DMS153 treated with DMSO at 0.1 percent for 48 hours (cell line): ENCODE data around the gene IGFALS.

ENCODE experiments used
- DNase-seq: peaks from one replicate; lab custom pipeline; 2025; ENCODE audit not compliant: unreplicated experiment; lab: John Stamatoyannopoulos, UW

The IGFALS gene

GRCh38 chr16:1745900-1746692 lies 47.4 kb downstream of the IGFALS start:
- DNase-seq: no peak

GRCh38 chr16:1745181-1745899 lies 48.2 kb downstream of the IGFALS start:
- no peak for DNase-seq

GRCh38 chr16:1744338-1744840 lies 49.1 kb downstream of the IGFALS start:
- DNase-seq: no peak

GRCh38 chr16:1743376-1744337 lies 49.8 kb downstream of the IGFALS start:
- DNase-seq: no peak

- DNase-seq: no peak
Observed at GRCh38 chr16:1741553-1742165, 51.8 kb downstream of the IGFALS start.

GRCh38 chr16:1740781-1741490 lies 52.6 kb downstream of the IGFALS start:
- no peak for DNase-seq
